ENCODE measurements around the gene SLC8A2.

DNA sequence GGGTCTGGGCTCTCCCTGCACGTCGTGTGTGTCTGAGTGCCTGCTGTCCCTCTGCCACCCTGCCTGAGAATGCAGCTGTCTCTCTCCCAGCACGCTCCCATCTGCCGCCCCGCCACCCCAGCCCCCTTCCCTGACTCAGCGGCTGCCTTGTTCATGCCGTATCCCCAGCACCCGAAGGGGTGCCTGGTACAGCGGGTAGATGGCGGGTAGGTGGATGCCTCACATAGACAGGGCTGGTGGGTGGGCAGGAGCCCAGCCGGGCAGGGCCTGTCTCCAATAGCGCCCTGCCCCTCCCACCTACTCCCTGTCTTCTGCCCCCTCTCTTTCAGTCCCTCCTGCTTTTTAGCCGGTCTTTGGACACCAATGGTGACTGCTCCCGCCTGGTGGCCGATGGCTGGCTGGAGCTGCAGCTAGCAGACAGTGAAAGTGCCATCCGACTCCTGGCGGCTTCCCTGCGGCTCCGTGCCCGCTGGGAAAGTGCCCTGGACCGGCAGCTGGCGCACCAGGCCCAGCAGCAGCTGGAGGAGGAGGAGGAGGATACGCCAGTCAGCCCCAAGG, 92.2 kb downstream of the SLC8A2 start:
- TF ChIP-seq EZH2 (optimal IDR thresholded peaks at IDR 0.05; ENCODE audit: low read depth, low read length) (no peak), EZH2phosphoT487 (IDR thresholded peaks at IDR 0.05; ENCODE audit: low read length) (no peak)
- TF ChIP-seq, protein P1, sequence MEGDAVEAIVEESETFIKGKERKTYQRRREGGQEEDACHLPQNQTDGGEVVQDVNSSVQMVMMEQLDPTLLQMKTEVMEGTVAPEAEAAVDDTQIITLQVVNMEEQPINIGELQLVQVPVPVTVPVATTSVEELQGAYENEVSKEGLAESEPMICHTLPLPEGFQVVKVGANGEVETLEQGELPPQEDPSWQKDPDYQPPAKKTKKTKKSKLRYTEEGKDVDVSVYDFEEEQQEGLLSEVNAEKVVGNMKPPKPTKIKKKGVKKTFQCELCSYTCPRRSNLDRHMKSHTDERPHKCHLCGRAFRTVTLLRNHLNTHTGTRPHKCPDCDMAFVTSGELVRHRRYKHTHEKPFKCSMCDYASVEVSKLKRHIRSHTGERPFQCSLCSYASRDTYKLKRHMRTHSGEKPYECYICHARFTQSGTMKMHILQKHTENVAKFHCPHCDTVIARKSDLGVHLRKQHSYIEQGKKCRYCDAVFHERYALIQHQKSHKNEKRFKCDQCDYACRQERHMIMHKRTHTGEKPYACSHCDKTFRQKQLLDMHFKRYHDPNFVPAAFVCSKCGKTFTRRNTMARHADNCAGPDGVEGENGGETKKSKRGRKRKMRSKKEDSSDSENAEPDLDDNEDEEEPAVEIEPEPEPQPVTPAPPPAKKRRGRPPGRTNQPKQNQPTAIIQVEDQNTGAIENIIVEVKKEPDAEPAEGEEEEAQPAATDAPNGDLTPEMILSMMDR (IDR thresholded peaks at IDR 0.05; ENCODE audit: low read length) = no peak
